Naive B cell (primary cell): ENCODE measurements around the gene TM4SF1. TPM values are rescaled to one million over a fixed set of nuclear protein-coding genes. Genes with fewer than 3 reads are reported as not detected.

ENCODE experiments used
- ATAC-seq, 2 donors: fragments of 150-1000 bp; cut with Tn5 transposase; 2 replicates each; pipeline ENCODE4 v1.10.0; 2021; ENCODE audit warnings: low read depth in 2 of 2, mild to moderate bottlenecking in 2 of 2, moderate library complexity in 2 of 2
- DNase-seq: peaks from one replicate; pipeline ENCODE4 v3.0.0; 2022
- H3K27ac Mint-ChIP-seq, 6 donors: one replicate each; pipeline ENCODE4 v1.8.0; 2020 to 2022; ENCODE audit warnings: mild to moderate bottlenecking in 6 of 6, mixed read lengths in 6 of 6, moderate library complexity in 5 of 6, inconsistent platforms in 2 of 6
- H3K27me3 Mint-ChIP-seq, 3 donors: one replicate each; pipeline ENCODE4 v1.8.0; 2021 to 2022; ENCODE audit warnings: mixed read lengths in 3 of 3, mild to moderate bottlenecking in 1 of 3
- H3K36me3 Mint-ChIP-seq, 2 donors: one replicate each; pipeline ENCODE4 v1.8.0; 2020 to 2022; ENCODE audit warnings: mixed read lengths in 2 of 2, inconsistent platforms in 1 of 2, mild to moderate bottlenecking in 1 of 2
- H3K4me1 Mint-ChIP-seq, 3 donors: one replicate each; pipeline ENCODE4 v1.8.0; 2020 to 2022; ENCODE audit warnings: mixed read lengths in 3 of 3, inconsistent platforms in 1 of 3, mild to moderate bottlenecking in 1 of 3, moderate library complexity in 1 of 3
- H3K4me3 Mint-ChIP-seq, 8 donors: one replicate each; pipeline ENCODE4 v1.8.0; 2020 to 2022; ENCODE audit warnings: mild to moderate bottlenecking in 8 of 8, mixed read lengths in 8 of 8, moderate library complexity in 8 of 8, inconsistent platforms in 2 of 8
- H3K9me3 Mint-ChIP-seq, 7 donors: one replicate each; pipeline ENCODE4 v1.8.0; 2020 to 2022; ENCODE audit warnings: mixed read lengths in 7 of 7, mild to moderate bottlenecking in 5 of 7, inconsistent platforms in 2 of 7, moderate library complexity in 1 of 7
- polyA plus RNA-seq, 6 donors: library from polyadenylated mRNA; unstranded; fragments of 300-500 nt; fragmentation: Illumina TruSeq; gene quantifications; one replicate each; pipeline ENCODE4 v1.2.3, GENCODE V29; 2021; ENCODE audit warnings: low read depth in 6 of 6

TM4SF1 gene
- not detected for polyA plus RNA-seq

- peak within 1 kb of the TSS in 3 of 8 donors; percentile 4 to 22 (median 5) for H3K4me3 Mint-ChIP-seq
- H3K27ac Mint-ChIP-seq: no peak within 1 kb of the TSS
- no peaks in the 10 kb centered on the region for H3K36me3 Mint-ChIP-seq
- ATAC-seq (no peak), DNase-seq (no peak)
- H3K4me1 Mint-ChIP-seq: peaks cover 0 to 8% (median 8%) of the 10 kb centered on the region in 3 donors
- H3K27me3 Mint-ChIP-seq: peaks cover 8 to 29% (median 23%) of the 10 kb centered on the region in 3 donors
- peaks cover 0 to 7% (median 0%) of the 10 kb centered on the region in 7 donors for H3K9me3 Mint-ChIP-seq
These were observed at the start of gene TM4SF1 for GRCh38 chr3:149377408-149378364. TSS of gene TM4SF1 (minus strand) at chr3:149377649. CDS start at chr3:149377547, 102 bp downstream.

- ATAC-seq: no peak
- Mint-ChIP-seq H3K4me1 (no peaks in the 10 kb centered on the region), H3K4me3 (no peak overlapping the region), H3K9me3 (no peaks in the 10 kb centered on the region), H3K27me3 (peaks cover 0 to 20% (median 8%) of the 10 kb centered on the region in 3 donors), H3K36me3 (no peaks in the 10 kb centered on the region), H3K27ac (no peak overlapping the region)
- no peak for DNase-seq
These were observed 48.9 kb upstream of the TM4SF1 start for GRCh38 chr3:149426325-149426724.

- H3K27me3 Mint-ChIP-seq: peaks cover 0 to 20% (median 8%) of the 10 kb centered on the region in 3 donors
- H3K4me3 Mint-ChIP-seq: no peak overlapping the region
- ATAC-seq (no peak), DNase-seq (no peak)
- H3K27ac Mint-ChIP-seq: no peak overlapping the region
- no peaks in the 10 kb centered on the region for H3K36me3 Mint-ChIP-seq
- no peaks in the 10 kb centered on the region for H3K4me1 Mint-ChIP-seq
- H3K9me3 Mint-ChIP-seq: no peaks in the 10 kb centered on the region
These were observed 47.5 kb upstream of the TM4SF1 start for GRCh38 chr3:149424918-149425317.

- Mint-ChIP-seq H3K4me1 (no peaks in the 10 kb centered on the region), H3K27me3 (peaks cover 0 to 8% (median 5%) of the 10 kb centered on the region in 3 donors), H3K4me3 (no peak overlapping the region), H3K27ac (no peak overlapping the region), H3K36me3 (no peaks in the 10 kb centered on the region), H3K9me3 (no peaks in the 10 kb centered on the region)
- DNase-seq (no peak), ATAC-seq (no peak)
These were observed 44.3 kb upstream of the TM4SF1 start for GRCh38 chr3:149421764-149422163.

GRCh38 chr3:149419816-149420215, 42.4 kb upstream of the TM4SF1 start:
- no peaks in the 10 kb centered on the region for H3K4me1 Mint-ChIP-seq
- no peaks in the 10 kb centered on the region for H3K36me3 Mint-ChIP-seq
- no peak overlapping the region for H3K27ac Mint-ChIP-seq
- ATAC-seq (no peak), DNase-seq (no peak)
- H3K27me3 Mint-ChIP-seq: peaks cover 0 to 8% (median 0%) of the 10 kb centered on the region in 3 donors
- H3K9me3 Mint-ChIP-seq: peaks cover 0 to 4% (median 0%) of the 10 kb centered on the region in 7 donors
- no peak overlapping the region for H3K4me3 Mint-ChIP-seq

GRCh38 chr3:149417727-149418126, 40.3 kb upstream of the TM4SF1 start:
- no peak for DNase-seq
- H3K4me3 Mint-ChIP-seq: no peak overlapping the region
- H3K27me3 Mint-ChIP-seq: peaks cover 0 to 3% (median 0%) of the 10 kb centered on the region in 3 donors
- ATAC-seq: no peak
- H3K36me3 Mint-ChIP-seq: no peaks in the 10 kb centered on the region
- H3K9me3 Mint-ChIP-seq: peaks cover 0 to 4% (median 0%) of the 10 kb centered on the region in 7 donors
- no peaks in the 10 kb centered on the region for H3K4me1 Mint-ChIP-seq
- no peak overlapping the region for H3K27ac Mint-ChIP-seq

GRCh38 chr3:149417174-149417573, 39.7 kb upstream of the TM4SF1 start:
- no peak for ATAC-seq
- H3K27ac Mint-ChIP-seq: no peak overlapping the region
- H3K9me3 Mint-ChIP-seq: peaks cover 0 to 4% (median 0%) of the 10 kb centered on the region in 7 donors
- H3K36me3 Mint-ChIP-seq: no peaks in the 10 kb centered on the region
- H3K4me1 Mint-ChIP-seq: no peaks in the 10 kb centered on the region
- H3K27me3 Mint-ChIP-seq: no peaks in the 10 kb centered on the region
- DNase-seq: no peak
- H3K4me3 Mint-ChIP-seq: no peak overlapping the region

- Mint-ChIP-seq H3K4me3 (no peak overlapping the region), H3K4me1 (no peaks in the 10 kb centered on the region), H3K27me3 (no peaks in the 10 kb centered on the region), H3K36me3 (no peaks in the 10 kb centered on the region), H3K9me3 (peaks cover 0 to 4% (median 0%) of the 10 kb centered on the region in 7 donors), H3K27ac (peak overlapping the region in 1 of 6 donors; percentile 80)
- DNase-seq: no peak
- ATAC-seq: no peak
These were observed 38.0 kb upstream of the TM4SF1 start for GRCh38 chr3:149415484-149415883.

- no peaks in the 10 kb centered on the region for H3K36me3 Mint-ChIP-seq
These were observed 37.2 kb upstream of the TM4SF1 start for GRCh38 chr3:149414557-149415231.

GRCh38 chr3:149411583-149411982, 34.1 kb upstream of the TM4SF1 start:
- H3K4me3 Mint-ChIP-seq: no peak overlapping the region

More at GRCh38 chr3:149414557-149415231, 37.2 kb upstream of the TM4SF1 start:
- H3K4me1 Mint-ChIP-seq: no peaks in the 10 kb centered on the region
- no peaks in the 10 kb centered on the region for H3K27me3 Mint-ChIP-seq
- H3K27ac Mint-ChIP-seq: no peak overlapping the region
- DNase-seq (no peak), ATAC-seq (no peak)
- H3K9me3 Mint-ChIP-seq: peaks cover 0 to 4% (median 0%) of the 10 kb centered on the region in 7 donors
- H3K4me3 Mint-ChIP-seq: no peak overlapping the region

GRCh38 chr3:149409351-149409750, 31.9 kb upstream of the TM4SF1 start:
- Mint-ChIP-seq H3K4me3 (no peak overlapping the region), H3K4me1 (no peaks in the 10 kb centered on the region), H3K27ac (no peak overlapping the region), H3K9me3 (no peaks in the 10 kb centered on the region), H3K36me3 (no peaks in the 10 kb centered on the region), H3K27me3 (peaks cover 8 to 10% (median 10%) of the 10 kb centered on the region in 3 donors)
- no peak for DNase-seq
- ATAC-seq: no peak

More at GRCh38 chr3:149411583-149411982, 34.1 kb upstream of the TM4SF1 start:
- Mint-ChIP-seq H3K27ac (no peak overlapping the region), H3K36me3 (no peaks in the 10 kb centered on the region), H3K4me1 (no peaks in the 10 kb centered on the region), H3K9me3 (peaks cover 0 to 4% (median 0%) of the 10 kb centered on the region in 7 donors), H3K27me3 (peaks cover 0 to 4% (median 0%) of the 10 kb centered on the region in 3 donors)
- no peak for DNase-seq
- no peak for ATAC-seq

GRCh38 chr3:149407898-149408297, 30.4 kb upstream of the TM4SF1 start:
- DNase-seq: no peak
- Mint-ChIP-seq H3K9me3 (no peaks in the 10 kb centered on the region), H3K27me3 (peaks cover 9 to 11% (median 11%) of the 10 kb centered on the region in 3 donors), H3K27ac (no peak overlapping the region), H3K36me3 (no peaks in the 10 kb centered on the region), H3K4me3 (no peak overlapping the region), H3K4me1 (no peaks in the 10 kb centered on the region)
- no peak for ATAC-seq

- H3K27me3 Mint-ChIP-seq: peaks cover 9 to 11% (median 11%) of the 10 kb centered on the region in 3 donors
- no peak overlapping the region for H3K27ac Mint-ChIP-seq
- no peaks in the 10 kb centered on the region for H3K4me1 Mint-ChIP-seq
- DNase-seq (no peak), ATAC-seq (no peak)
- no peaks in the 10 kb centered on the region for H3K36me3 Mint-ChIP-seq
- no peaks in the 10 kb centered on the region for H3K9me3 Mint-ChIP-seq
- no peak overlapping the region for H3K4me3 Mint-ChIP-seq
These were observed 28.8 kb upstream of the TM4SF1 start for GRCh38 chr3:149406244-149406752.
